AG04449 (cell line): ENCODE data around the gene MYO5C.

ENCODE experiments used
- CTCF ChIA-PET: fragments of 350-600 bp; formaldehyde crosslinking; extraction: SDS; loops from one replicate; lab custom pipeline; 2021; ENCODE audit warnings: antibody characterized with exemption; lab: Yijun Ruan, JAX
- POLR2A ChIA-PET: fragments of 400-600, 350-600 bp; formaldehyde crosslinking; extraction: SDS; loops from one replicate; lab custom pipeline; 2020; ENCODE audit warnings: antibody characterized with exemption, inconsistent platforms; lab: Yijun Ruan, JAX
- DNase-seq: peaks from one replicate; pipeline ENCODE4 v3.0.0-alpha.2; 2010; ENCODE audit warnings: low read depth, low spot score
- H3K4me3 ChIP-seq: 2 replicates; pipeline ENCODE4 v1.5.1; 2011; ENCODE audit warnings: low read depth, mild to moderate bottlenecking, control low read depth, low read length
- CTCF ChIP-seq: IDR thresholded peaks from one replicate; pipeline ENCODE4 v1.5.1; 2011; ENCODE audit warnings: mild to moderate bottlenecking, moderate library complexity, low read length, control low read depth, inconsistent platforms; ENCODE audit not compliant: insufficient read depth; ENCODE audit errors: missing control alignments

Gene MYO5C

GRCh38 chr15:52338058-52338457, 42.5 kb upstream of the MYO5C start:
- no peak overlapping the region for H3K4me3 ChIP-seq
- POLR2A ChIA-PET = no interaction called here
- no peak for DNase-seq
- no peak for TF ChIP-seq CTCF
- CTCF ChIA-PET = no interaction called here

- no peak overlapping the region for H3K4me3 ChIP-seq
- TF ChIP-seq CTCF = no peak
- no peak for DNase-seq
- ChIA-PET CTCF (interaction anchor here (1.0 to 1.2 kb wide), 2 partner anchors 10 to 143 kb away, joined by 3 read pairs; no protein-coding TSS in a partner anchor), POLR2A (no interaction called here)
Measured at GRCh38 chr15:52337198-52337853, 41.7 kb upstream of the MYO5C start.

- POLR2A ChIA-PET = no interaction called here
- TF ChIP-seq CTCF = no peak
- no peak overlapping the region for H3K4me3 ChIP-seq
- DNase-seq = no peak
- CTCF ChIA-PET = interaction anchor here (1.2 kb wide), 1 partner anchor 9 kb away, joined by 3 read pairs; no protein-coding TSS in a partner anchor
Measured at GRCh38 chr15:52336529-52336928, 40.9 kb upstream of the MYO5C start.

- POLR2A ChIA-PET = no interaction called here
- no peak for TF ChIP-seq CTCF
- CTCF ChIA-PET = interaction anchor here (1.0 to 2.3 kb wide), 4 partner anchors 8 to 403 kb away, joined by 3 to 6 read pairs (median 3); no protein-coding TSS in a partner anchor
- no peak for DNase-seq
- no peak overlapping the region for H3K4me3 ChIP-seq
Measured at GRCh38 chr15:52334491-52335160, 39.0 kb upstream of the MYO5C start.

GRCh38 chr15:52331490-52332240, 36.1 kb upstream of the MYO5C start:
- TF ChIP-seq CTCF = peak; percentile 44
- ChIA-PET POLR2A (no interaction called here), CTCF (interaction anchor here (0.7 to 3.6 kb wide), 24 partner anchors 12 to 406 kb away, joined by 3 to 27 read pairs (median 4); no protein-coding TSS in a partner anchor)
- DNase-seq = no peak
- no peak overlapping the region for H3K4me3 ChIP-seq

- DNase-seq = no peak
Measured at GRCh38 chr15:52329987-52330386, 34.4 kb upstream of the MYO5C start.

More at GRCh38 chr15:52329987-52330386, 34.4 kb upstream of the MYO5C start:
- H3K4me3 ChIP-seq = no peak overlapping the region
- ChIA-PET CTCF (no interaction called here), POLR2A (interaction anchor here (0.6 kb wide), 1 partner anchor 528 kb away, joined by 3 read pairs; no protein-coding TSS in a partner anchor)
- TF ChIP-seq CTCF = no peak
